Suprapubic skin (tissue), 4 donors: ENCODE measurements around the gene FSD1L.

Experiments used
- EP300 ChIP-seq: sonication (generic); formaldehyde crosslinking; IDR thresholded peaks from one replicate; pipeline ENCODE4 v1.6.1; 2017; ENCODE audit warnings: antibody characterized with exemption
- POLR2A ChIP-seq, 2 donors: fragments of 450-650 bp; IDR thresholded peaks; one replicate each; pipeline ENCODE4 v1.6.1; 2017; ENCODE audit warnings: antibody characterized with exemption in 2 of 2, mild to moderate bottlenecking in 2 of 2, moderate library complexity in 2 of 2
- POLR2AphosphoS5 ChIP-seq, 3 donors: sonication (generic); formaldehyde crosslinking; IDR thresholded peaks; one replicate each; pipeline ENCODE4 v1.6.1; 2017; ENCODE audit warnings: antibody characterized with exemption in 3 of 3
- TF ChIP-seq, protein P1 (sequence below), 2 donors: fragments of 200-600 bp in 1 of 2; fragments of 450-650 bp in 1 of 2; sonication (generic) in 1 of 2; IDR thresholded peaks; one replicate each; pipeline ENCODE4 v1.5.1; 2016 to 2019; ENCODE audit warnings: antibody characterized with exemption in 2 of 2, mild to moderate bottlenecking in 1 of 2, moderate library complexity in 1 of 2

DNA sequence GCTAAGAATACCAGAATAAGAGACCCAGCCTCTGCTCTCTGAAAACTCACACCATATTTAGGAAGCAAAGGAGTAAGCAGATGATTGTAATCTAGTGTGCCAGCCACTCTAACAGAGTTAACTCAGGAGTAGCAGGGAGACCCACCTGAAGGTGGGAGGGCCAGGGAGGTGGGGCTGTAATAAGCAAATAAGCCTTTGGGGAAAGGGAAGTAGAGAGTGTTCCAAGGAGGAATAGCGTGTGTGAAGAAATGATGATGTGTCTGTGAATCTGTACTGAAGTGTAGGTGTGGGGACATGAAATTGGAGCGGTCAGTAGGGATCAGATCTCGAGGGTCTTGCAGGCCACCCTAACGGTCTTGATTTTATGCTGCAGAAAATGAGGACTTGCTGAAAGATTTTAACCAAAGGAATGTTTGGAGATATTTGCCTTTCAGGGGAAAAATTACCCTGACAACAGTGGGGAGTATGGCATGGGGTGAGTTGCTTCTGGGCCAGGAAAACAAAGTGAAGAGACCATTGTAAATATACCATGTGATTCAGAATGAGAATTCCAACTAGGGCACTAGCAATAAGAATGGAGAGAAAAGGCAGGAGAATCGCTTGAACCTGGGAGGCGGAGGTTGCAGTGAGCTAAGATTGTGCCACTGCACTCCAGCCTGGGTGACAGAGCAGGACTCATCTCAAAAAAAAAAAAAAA lies 44.1 kb upstream of the FSD1L start:
- TF ChIP-seq EP300 (no peak), POLR2A (IDR thresholded peaks at IDR 0.05) (no peak), POLR2AphosphoS5 (IDR thresholded peaks at IDR 0.05) (no peak)
- TF ChIP-seq, protein P1, sequence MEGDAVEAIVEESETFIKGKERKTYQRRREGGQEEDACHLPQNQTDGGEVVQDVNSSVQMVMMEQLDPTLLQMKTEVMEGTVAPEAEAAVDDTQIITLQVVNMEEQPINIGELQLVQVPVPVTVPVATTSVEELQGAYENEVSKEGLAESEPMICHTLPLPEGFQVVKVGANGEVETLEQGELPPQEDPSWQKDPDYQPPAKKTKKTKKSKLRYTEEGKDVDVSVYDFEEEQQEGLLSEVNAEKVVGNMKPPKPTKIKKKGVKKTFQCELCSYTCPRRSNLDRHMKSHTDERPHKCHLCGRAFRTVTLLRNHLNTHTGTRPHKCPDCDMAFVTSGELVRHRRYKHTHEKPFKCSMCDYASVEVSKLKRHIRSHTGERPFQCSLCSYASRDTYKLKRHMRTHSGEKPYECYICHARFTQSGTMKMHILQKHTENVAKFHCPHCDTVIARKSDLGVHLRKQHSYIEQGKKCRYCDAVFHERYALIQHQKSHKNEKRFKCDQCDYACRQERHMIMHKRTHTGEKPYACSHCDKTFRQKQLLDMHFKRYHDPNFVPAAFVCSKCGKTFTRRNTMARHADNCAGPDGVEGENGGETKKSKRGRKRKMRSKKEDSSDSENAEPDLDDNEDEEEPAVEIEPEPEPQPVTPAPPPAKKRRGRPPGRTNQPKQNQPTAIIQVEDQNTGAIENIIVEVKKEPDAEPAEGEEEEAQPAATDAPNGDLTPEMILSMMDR (IDR thresholded peaks at IDR 0.05) = no peak
